ENCODE data around the gene TRMT44.
"Not testable (repeated sequence)": the region's sequence is repeated elsewhere in the genome, so short reads cannot be mapped to it uniquely, and the experiment has no call there.

TRMT44 gene

GRCh38 chr4:8440492-8441311, at the start of gene TRMT44, which contains the start of gene ACOX3:
Gene TRMT44, plus strand, starts transcription at chr4:8440777. Its CDS starts 46 bp downstream, at chr4:8440823.
Gene ACOX3, minus strand, starts transcription at chr4:8440723. Its CDS starts 24,202 bp downstream, at chr4:8416521.
- peak; percentile 96 for DNase-seq (ENCODE audit: low read depth)

- DNase-seq (ENCODE audit: low read depth), result no peak
Observed at GRCh38 chr4:8391071-8391470, 49.5 kb upstream of the TRMT44 start.

- DNase-seq (ENCODE audit: low read depth), result no peak
Observed at GRCh38 chr4:8391972-8392371, 48.6 kb upstream of the TRMT44 start.

GRCh38 chr4:8392591-8393190, 47.9 kb upstream of the TRMT44 start:
- no peak for DNase-seq (ENCODE audit: low read depth)

- DNase-seq (ENCODE audit: low read depth), result no peak
Observed at GRCh38 chr4:8393593-8394038, 47.0 kb upstream of the TRMT44 start.

- no peak for DNase-seq (ENCODE audit: low read depth)
Observed at GRCh38 chr4:8394061-8394519, 46.5 kb upstream of the TRMT44 start.

- no peak for DNase-seq (ENCODE audit: low read depth)
Observed at GRCh38 chr4:8394806-8395205, 45.8 kb upstream of the TRMT44 start.

- DNase-seq (ENCODE audit: low read depth), result no peak
Observed at GRCh38 chr4:8395504-8396296, 44.9 kb upstream of the TRMT44 start.

GRCh38 chr4:8396762-8397406, 43.7 kb upstream of the TRMT44 start:
- DNase-seq (ENCODE audit: low read depth), result no peak

- no peak for DNase-seq (ENCODE audit: low read depth)
Observed at GRCh38 chr4:8398347-8398746, 42.2 kb upstream of the TRMT44 start.

GRCh38 chr4:8399298-8399697, 41.3 kb upstream of the TRMT44 start:
- no peak for DNase-seq (ENCODE audit: low read depth)

- DNase-seq (ENCODE audit: low read depth), result no peak
Observed at GRCh38 chr4:8400632-8401325, 39.8 kb upstream of the TRMT44 start.

- DNase-seq (ENCODE audit: low read depth), result no peak
Observed at GRCh38 chr4:8401665-8402064, 38.9 kb upstream of the TRMT44 start.

- no peak for DNase-seq (ENCODE audit: low read depth)
Observed at GRCh38 chr4:8402181-8402597, 38.4 kb upstream of the TRMT44 start.

- no peak for DNase-seq (ENCODE audit: low read depth)
Observed at GRCh38 chr4:8402640-8403039, 37.9 kb upstream of the TRMT44 start.

- DNase-seq (ENCODE audit: low read depth), result peak; percentile 24
Observed at GRCh38 chr4:8403173-8403753, 37.3 kb upstream of the TRMT44 start.

GRCh38 chr4:8403976-8404375, 36.6 kb upstream of the TRMT44 start:
- DNase-seq (ENCODE audit: low read depth), result no peak

GRCh38 chr4:8404791-8405515, 35.6 kb upstream of the TRMT44 start:
- DNase-seq (ENCODE audit: low read depth), result no peak

GRCh38 chr4:8405516-8405875, 35.1 kb upstream of the TRMT44 start:
- DNase-seq (ENCODE audit: low read depth), result no peak

- DNase-seq (ENCODE audit: low read depth), result not testable (repeated sequence)
Observed at GRCh38 chr4:8406887-8407286, 33.7 kb upstream of the TRMT44 start.
